Hepatocyte (in vitro differentiated cells): Measurements from ENCODE around the gene ZNF536.

Experiments used
- CTCF ChIP-seq: fragments of 200-600 bp; sonication (generic); IDR thresholded peaks from 2 replicates; pipeline ENCODE4 v1.5.1; 2016; ENCODE audit warnings: antibody characterized with exemption, mild to moderate bottlenecking; ENCODE audit not compliant: poor library complexity
- EZH2 ChIP-seq: fragments of 200-600 bp; sonication (generic); IDR thresholded peaks from 2 replicates; pipeline ENCODE4 v1.6.1; 2016; ENCODE audit warnings: antibody characterized with exemption, mild to moderate bottlenecking, borderline replicate concordance
- EZH2phosphoT487 ChIP-seq: fragments of 200-600 bp; sonication (generic); IDR thresholded peaks from one replicate; pipeline ENCODE4 v1.6.1; 2018; ENCODE audit warnings: antibody characterized with exemption, mild to moderate bottlenecking, low read depth, moderate library complexity; ENCODE audit not compliant: unreplicated experiment, severe bottlenecking

GRCh38 chr19:30402436-30403202 lies 30.4 kb downstream of the ZNF536 start:
- no peak for TF ChIP-seq CTCF
- TF ChIP-seq EZH2, result no peak
- TF ChIP-seq EZH2phosphoT487, result no peak
